Lower leg skin (tissue), 3 donors: ENCODE measurements around the gene ZNF253.

ENCODE experiments used
- POLR2A ChIP-seq, 2 donors: fragments of 450-650 bp; IDR thresholded peaks; one replicate each; pipeline ENCODE4 v1.6.1; 2016 to 2017; ENCODE audit warnings: antibody characterized with exemption in 2 of 2, mild to moderate bottlenecking in 1 of 2, moderate library complexity in 1 of 2
- TF ChIP-seq, protein P1 (sequence below), 3 donors: fragments of 450-650 bp; IDR thresholded peaks; one replicate each; pipeline ENCODE4 v1.5.1; 2016; ENCODE audit warnings: antibody characterized with exemption in 3 of 3, mild to moderate bottlenecking in 3 of 3, moderate library complexity in 2 of 3

DNA sequence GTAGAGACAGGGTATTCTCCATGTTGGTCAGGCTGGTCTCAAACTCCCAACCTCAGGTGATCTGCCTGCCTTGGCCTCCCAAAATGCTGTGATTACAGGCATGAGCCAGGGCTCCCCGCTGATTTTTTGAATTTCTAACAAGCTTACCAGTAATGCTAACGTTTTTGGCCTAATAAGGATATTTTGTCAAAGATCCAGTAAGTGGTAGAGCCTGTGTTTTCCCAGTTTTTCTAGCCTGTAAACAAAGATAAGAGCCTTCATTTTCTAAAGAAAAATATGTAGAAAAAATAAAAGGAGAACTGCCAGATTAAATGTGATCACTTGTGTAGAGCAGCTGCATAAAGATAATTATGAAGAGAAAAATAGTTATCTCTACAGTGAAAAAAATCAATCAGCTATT is 72.8 kb downstream of the ZNF253 start:
- TF ChIP-seq, protein P1, sequence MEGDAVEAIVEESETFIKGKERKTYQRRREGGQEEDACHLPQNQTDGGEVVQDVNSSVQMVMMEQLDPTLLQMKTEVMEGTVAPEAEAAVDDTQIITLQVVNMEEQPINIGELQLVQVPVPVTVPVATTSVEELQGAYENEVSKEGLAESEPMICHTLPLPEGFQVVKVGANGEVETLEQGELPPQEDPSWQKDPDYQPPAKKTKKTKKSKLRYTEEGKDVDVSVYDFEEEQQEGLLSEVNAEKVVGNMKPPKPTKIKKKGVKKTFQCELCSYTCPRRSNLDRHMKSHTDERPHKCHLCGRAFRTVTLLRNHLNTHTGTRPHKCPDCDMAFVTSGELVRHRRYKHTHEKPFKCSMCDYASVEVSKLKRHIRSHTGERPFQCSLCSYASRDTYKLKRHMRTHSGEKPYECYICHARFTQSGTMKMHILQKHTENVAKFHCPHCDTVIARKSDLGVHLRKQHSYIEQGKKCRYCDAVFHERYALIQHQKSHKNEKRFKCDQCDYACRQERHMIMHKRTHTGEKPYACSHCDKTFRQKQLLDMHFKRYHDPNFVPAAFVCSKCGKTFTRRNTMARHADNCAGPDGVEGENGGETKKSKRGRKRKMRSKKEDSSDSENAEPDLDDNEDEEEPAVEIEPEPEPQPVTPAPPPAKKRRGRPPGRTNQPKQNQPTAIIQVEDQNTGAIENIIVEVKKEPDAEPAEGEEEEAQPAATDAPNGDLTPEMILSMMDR (IDR thresholded peaks at IDR 0.05) = no peak
- no peak for TF ChIP-seq POLR2A (IDR thresholded peaks at IDR 0.05)
